Stimulated activated CD4-positive, alpha-beta T cell treated with anti-CD3 and anti-CD28 coated beads, Interleukin-1b, Interleukin-23, amount 100 ng/mL, for 48 hours (primary cell): ENCODE measurements around the gene THRB.
A peak's percentile ranks its signal among the peaks of the same experiment; 100 is the strongest.

Experiments
- DNase-seq: peaks from one replicate; pipeline ENCODE4 v3.0.0-alpha.2; 2020

Gene THRB

GRCh38 chr3:24211381-24211780, 283.3 kb downstream of the THRB start:
- DNase-seq = no peak

GRCh38 chr3:24202071-24202470, 292.6 kb downstream of the THRB start:
- DNase-seq = no peak

DNA sequence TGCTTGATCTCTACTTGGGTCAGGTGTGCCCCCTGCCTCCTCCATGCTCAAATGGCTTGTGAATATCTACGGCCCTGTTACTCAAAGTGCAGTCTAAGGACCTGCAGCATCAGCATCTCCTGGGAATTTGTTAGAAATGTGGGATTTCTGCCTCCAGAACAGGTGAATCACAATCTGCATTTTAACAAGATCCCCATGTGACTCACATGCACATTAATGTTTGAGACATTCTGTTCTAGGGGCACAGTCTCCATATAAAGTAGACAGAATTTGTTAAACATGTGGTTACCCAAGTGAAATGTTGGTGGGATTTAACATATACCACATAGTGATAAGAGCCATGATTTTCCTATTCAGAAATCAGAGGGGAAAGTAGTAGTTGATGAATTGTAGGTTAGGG, 293.3 kb downstream of the THRB start:
- no peak for DNase-seq

- DNase-seq = no peak
Observed at GRCh38 chr3:24199775-24200247, 294.8 kb downstream of the THRB start.

- no peak for DNase-seq
Observed at GRCh38 chr3:24199300-24199699, 295.4 kb downstream of the THRB start.

GRCh38 chr3:24198728-24199127, 295.9 kb downstream of the THRB start:
- DNase-seq = no peak

GRCh38 chr3:24197809-24198208, 296.8 kb downstream of the THRB start:
- DNase-seq = no peak

- no peak for DNase-seq
Observed at GRCh38 chr3:24196526-24196925, 298.1 kb downstream of the THRB start.

DNA sequence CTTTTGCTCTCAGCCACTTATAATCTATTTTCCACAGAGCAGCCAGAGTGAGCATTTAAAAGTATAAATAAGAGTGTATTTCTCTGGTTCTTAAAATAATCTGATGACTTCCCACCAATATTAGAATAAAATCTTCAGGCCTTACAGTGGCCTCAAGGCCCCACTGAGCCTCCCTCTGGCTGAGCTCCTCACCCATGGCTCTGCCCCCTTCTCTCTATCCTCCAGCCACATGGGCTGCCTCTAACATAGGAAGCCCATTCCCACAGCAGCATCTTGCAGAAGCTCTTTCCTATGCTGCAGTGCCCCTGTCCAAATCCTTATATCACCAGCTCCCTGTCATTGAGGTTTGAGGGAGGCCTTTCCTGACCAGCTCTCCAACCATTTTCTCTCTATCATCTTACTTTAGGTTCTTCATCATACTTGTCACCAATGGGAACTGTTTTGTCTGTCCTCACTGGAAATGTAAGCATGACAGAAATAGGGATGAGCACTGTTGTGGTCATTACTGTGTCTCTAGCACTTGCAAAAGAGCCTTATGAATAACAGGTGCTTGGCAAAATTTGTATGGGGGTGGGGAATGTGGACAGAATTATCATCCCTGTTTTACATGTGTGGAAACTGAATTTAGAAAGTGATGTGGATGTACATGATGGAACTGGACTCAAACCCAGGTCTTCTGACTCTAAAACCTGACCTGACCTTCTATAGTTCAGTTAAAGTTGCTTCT, 299.0 kb downstream of the THRB start:
- no peak for DNase-seq

- no peak for DNase-seq
Observed at GRCh38 chr3:24192469-24193056, 302.1 kb downstream of the THRB start.

DNA sequence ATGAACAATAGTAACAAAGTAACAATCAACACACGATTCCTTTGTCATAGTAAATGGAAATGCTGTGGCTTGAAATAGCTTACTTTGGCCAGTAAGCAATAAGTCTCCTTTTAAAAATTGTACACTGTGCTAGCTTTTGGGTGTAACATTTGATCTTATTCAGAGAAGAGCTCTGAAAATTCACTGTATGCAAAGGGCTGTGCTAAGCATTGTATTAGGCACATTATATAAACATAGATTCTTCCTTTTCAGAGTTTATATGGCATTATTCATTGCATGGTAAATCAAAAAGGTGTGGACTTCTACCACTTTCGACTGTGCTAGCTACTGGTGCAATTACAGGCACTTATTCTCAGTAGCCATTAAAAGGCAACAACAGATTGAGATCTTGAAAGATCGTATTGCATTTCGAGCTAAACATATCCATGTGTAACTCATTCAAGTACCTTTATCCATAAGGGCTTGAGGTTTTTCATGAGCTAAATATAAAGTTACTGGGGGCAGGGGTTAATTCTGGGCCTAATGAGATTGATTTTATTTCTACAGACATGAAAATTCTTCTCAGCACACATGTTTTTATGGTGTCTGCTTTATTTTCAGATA, 302.7 kb downstream of the THRB start:
- no peak for DNase-seq

DNA sequence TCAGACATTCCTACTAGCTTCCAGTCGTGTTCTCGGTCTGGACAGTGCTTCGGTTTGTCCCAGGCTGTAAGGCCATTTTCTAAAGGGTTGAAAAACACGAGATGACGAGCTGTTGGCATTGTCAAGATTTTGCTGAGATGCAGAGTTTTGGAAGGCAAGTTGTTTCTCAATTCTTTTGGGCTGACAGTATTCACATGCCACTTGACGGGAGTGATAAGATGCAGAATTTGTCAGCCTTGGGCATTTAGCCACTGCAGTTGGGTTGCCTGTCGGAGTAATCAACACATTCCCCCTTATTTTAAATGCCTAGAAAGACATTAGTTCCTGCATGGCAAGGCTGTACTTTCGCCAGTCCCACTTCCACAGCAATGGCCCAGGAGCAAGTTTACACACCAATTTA, 304.4 kb downstream of the THRB start:
- no peak for DNase-seq

DNA sequence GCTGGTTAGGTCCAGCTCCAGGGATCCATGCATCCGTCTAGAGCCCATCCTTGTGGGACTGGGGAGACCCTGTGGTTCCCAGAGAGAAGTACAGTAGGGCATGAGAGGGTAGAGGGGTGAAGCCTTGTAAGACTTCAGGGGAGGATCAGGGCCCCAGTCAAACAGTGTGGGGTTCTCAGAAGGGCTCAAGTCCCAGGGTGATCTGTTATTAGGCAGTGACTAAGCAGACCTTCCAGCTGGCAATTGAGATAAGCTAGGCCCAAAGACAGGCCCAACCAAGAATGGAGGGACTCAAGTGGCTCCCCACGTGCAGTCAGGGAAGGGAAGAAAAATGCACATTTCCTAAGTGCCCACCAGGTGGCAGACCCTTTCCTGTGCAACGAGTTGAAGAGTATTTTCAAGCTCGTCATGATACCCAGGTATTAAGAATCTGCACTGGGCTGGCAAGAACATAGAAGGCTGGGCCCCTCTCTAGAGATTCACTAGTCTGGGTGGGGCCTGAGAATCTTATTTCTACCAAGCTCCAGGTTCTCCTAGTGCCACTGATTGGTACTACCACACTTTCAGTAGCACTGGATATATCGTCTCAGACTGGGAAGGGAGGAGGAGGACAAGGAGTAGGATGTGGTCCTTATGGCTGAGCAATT, 308.8 kb downstream of the THRB start:
- DNase-seq = peak; percentile 18

DNA sequence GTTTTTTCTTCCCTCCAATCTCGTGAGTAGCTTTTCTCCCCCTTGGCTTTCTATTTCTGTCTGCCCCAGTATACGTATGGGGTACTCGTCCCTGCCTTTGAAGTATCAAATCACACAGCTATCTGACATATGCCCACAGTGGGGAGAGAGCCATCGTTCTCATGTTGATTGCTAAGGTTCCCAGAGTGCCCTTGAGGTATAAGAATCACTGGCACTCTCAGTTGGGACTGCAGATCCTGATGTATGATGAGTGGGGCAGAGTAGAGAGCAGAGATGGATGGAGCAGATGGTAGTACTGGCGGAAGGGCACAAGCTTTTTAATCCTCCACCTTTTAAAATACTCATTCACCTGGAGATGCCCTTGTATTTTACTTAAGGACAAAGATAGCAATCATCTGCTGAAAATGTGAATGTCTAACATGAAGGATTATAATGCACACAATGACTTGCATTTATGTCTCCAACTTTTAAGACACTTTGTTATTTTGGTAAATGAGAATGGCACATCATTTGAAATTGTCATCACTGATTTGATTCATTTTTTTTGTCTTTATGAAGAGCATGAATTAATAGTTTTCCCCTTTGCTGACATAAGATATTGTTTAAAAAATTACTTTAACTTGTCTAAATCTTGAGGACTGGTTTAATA, 310.0 kb downstream of the THRB start:
- no peak for DNase-seq

- DNase-seq = no peak
Observed at GRCh38 chr3:24182756-24183155, 311.9 kb downstream of the THRB start.

DNA sequence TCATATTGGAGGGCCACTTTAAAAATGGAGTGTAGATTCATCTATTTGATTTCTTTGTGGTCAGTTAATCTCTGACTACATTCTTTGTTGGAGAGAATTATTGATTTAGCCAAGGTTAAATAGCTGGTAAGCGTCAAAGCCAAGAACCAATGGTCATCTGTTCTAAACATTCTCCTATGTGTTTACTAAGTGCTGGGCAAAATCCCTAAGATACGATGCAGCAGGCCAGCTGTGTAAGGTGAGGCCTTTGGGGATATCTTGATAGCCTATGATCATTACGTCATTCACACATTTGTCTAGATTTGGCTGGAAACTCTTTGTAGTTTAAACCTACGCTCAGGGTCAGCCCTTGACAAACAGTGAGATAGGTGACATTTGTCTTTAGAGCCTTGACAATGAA, 313.4 kb downstream of the THRB start:
- DNase-seq = no peak

GRCh38 chr3:24180616-24181015, 314.0 kb downstream of the THRB start:
- no peak for DNase-seq

DNA sequence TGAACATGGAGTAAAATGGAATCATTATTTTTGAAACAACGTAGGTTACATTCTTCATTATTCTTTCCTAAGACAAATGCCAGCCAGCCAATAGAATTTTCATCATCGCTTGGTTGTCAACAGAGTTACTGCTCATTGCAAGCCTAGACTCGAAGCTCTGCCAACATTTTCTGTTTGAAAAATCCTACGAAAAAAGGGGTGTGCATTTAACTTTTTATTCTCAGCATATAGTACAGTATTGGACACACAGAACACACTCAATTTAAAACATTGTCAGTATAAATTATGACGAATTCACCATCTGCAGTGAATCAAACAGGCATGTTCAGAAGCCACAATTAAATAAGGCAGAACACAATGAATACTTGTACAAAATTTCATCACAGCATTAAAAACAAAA, 317.4 kb downstream of the THRB start:
- DNase-seq = no peak

GRCh38 chr3:24174614-24175013, 320.0 kb downstream of the THRB start:
- DNase-seq = no peak

DNA sequence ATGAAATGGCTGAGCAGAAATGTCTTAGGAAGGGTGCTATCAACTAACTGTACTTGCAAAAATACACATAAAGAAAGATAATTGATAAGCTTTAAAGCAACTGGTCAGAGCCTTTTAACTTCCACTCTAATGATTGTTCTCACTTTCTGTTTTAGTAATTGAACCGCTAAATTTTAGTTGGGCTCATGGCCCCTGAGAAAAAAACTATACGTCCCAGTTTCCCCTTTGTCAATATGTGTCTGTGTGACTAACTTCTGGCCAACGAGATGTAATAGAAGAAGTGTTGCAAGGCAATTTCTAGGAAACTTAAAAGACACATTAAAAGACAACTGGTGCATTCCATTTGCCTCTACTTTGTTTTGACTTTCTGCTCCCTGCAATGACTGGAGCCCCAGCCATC, 325.7 kb downstream of the THRB start:
- DNase-seq = no peak

DNA sequence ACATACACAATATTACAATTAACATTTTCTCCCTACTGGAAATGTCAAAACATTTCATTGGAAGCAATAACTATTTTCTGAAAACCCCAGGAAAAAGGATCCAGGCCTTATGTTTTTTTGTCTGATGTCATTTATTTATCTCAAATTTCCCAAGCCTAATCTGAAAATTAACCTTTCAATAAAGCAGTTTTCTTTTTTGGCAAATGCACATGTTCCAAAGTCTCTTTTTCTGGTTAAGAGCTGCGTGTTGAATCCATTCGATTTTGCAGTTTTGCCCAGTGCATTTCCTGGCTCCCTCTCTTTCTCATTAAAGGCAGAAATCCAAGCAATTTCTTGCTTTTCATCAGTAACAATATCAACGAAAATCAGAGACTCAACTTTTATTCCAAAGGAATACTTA, 327.2 kb downstream of the THRB start:
- no peak for DNase-seq

DNA sequence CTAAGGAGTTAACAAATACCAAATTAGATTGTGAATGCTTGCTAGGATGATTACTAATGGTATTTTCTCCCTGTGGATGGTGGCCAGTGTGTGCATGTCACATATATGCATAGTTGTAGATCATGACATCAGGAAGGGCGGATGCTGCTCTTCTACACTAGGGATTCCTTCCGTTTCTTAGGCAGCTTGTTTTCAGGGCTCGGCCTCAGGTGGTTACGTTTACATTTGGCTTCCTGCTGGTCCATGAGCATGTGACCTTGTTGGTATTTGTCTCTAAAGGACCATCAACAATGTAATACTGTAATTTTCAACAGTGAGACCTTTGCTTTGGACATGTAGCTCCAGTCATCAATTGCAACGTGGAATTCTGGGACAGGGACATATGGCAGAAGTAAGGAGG, 328.1 kb downstream of the THRB start:
- DNase-seq = no peak

DNA sequence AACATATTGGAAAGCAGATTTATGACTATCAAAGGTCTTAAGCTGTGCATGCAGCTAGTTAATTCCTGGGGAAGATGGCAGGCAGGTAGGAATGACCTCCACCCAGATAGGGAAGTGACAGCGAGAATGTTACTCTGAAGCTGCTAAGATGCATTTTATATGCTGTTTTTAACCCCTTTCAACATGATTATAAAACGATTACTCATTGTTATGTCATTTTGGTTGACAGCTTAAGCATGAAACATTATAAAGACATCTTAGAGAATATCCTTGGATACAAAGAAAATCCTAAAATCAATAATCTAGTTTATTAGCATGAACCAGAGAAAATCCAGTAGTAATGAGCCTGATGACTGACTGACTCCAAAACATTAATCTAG, 329.1 kb downstream of the THRB start:
- DNase-seq = no peak
